IMR-90 (cell line): ENCODE measurements around the gene RAB3IL1. TPM values are rescaled to one million over a fixed set of nuclear protein-coding genes. Genes with fewer than 3 reads are reported as not detected.

Experiments
- ATAC-seq: fragments of 200-7000 bp; cut with Tn5 transposase; 2 replicates; pipeline ENCODE4 v1.9.1; 2020; ENCODE audit warnings: low read depth, mild to moderate bottlenecking, moderate library complexity
- BruUV-seq: library from RNA; stranded (reverse); fragments of 400-500 nt; replicated peaks from 2 replicates; lab custom pipeline; 2021; lab: Mats Ljungman, UMichigan
- CTCF ChIA-PET: fragments of 300-600 bp; formaldehyde crosslinking; extraction: SDS; loops from one replicate; lab custom pipeline; 2021; ENCODE audit warnings: antibody characterized with exemption; lab: Yijun Ruan, JAX
- POLR2A ChIA-PET: fragments of 300-600 bp; sonication (Branson Sonifier 250); formaldehyde crosslinking; loops from one replicate; lab custom pipeline; 2022; ENCODE audit warnings: antibody characterized with exemption; ENCODE audit not compliant: unreplicated experiment; lab: Charles Lee
- DNase-seq: peaks from one replicate; pipeline ENCODE4 v3.0.0; 2013
- H2AFZ ChIP-seq: replicated peaks from 2 replicates; pipeline ENCODE3; 2013; ENCODE audit warnings: low read length, mild to moderate bottlenecking; ENCODE audit not compliant: poor library complexity
- H2AK5ac ChIP-seq: 2 replicates; pipeline ENCODE4 v1.6.1; 2013; ENCODE audit warnings: low read depth, low read length, inconsistent platforms
- H2AK9ac ChIP-seq: replicated peaks from 2 replicates; pipeline ENCODE3; 2013; ENCODE audit warnings: mild to moderate bottlenecking, low read depth, low read length, moderate library complexity; ENCODE audit not compliant: poor library complexity
- H2BK120ac ChIP-seq: 2 replicates; pipeline ENCODE4 v1.6.1; 2013; ENCODE audit warnings: low read depth, low read length, inconsistent platforms
- H2BK15ac ChIP-seq: 3 replicates; pipeline ENCODE4 v1.6.1; 2013; ENCODE audit warnings: low read depth, low read length, inconsistent platforms
- H2BK20ac ChIP-seq: 2 replicates; pipeline ENCODE4 v1.6.1; 2013; ENCODE audit warnings: low read depth, mild to moderate bottlenecking, inconsistent platforms, low read length, moderate library complexity
- H2BK5ac ChIP-seq: 2 replicates; pipeline ENCODE4 v1.6.1; 2013; ENCODE audit warnings: mild to moderate bottlenecking, low read depth, low read length, inconsistent platforms; ENCODE audit not compliant: poor library complexity, severe bottlenecking
- H3K14ac ChIP-seq: replicated peaks from 2 replicates; pipeline ENCODE4 v1.6.1; 2013; ENCODE audit warnings: low read depth, low read length, inconsistent platforms
- H3K18ac ChIP-seq: 2 replicates; pipeline ENCODE4 v1.6.1; 2013; ENCODE audit warnings: low read depth, low read length, control low read depth
- H3K23ac ChIP-seq: 2 replicates; pipeline ENCODE4 v1.6.1; 2013; ENCODE audit warnings: low read depth, low read length, inconsistent platforms
- H3K27ac ChIP-seq: 2 replicates; pipeline ENCODE4 v1.5.1; 2013; ENCODE audit warnings: mild to moderate bottlenecking, control low read depth, low read length; ENCODE audit not compliant: insufficient read depth
- H3K27me3 ChIP-seq: 2 replicates; pipeline ENCODE4 v1.6.1; 2013; ENCODE audit warnings: low read length; ENCODE audit not compliant: control insufficient read depth, insufficient read depth
- H3K36me3 ChIP-seq: 2 replicates; pipeline ENCODE4 v1.6.1; 2013; ENCODE audit warnings: low read length, mixed read lengths; ENCODE audit not compliant: control insufficient read depth, insufficient read depth
- H3K4ac ChIP-seq: 2 replicates; pipeline ENCODE4 v1.6.1; 2013; ENCODE audit warnings: low read depth, low read length, inconsistent platforms
- H3K4me1 ChIP-seq: 2 replicates; pipeline ENCODE4 v1.6.1; 2013; ENCODE audit warnings: low read length, mixed read lengths; ENCODE audit not compliant: control insufficient read depth, insufficient read depth
- H3K4me2 ChIP-seq: 2 replicates; pipeline ENCODE4 v1.6.1; 2013; ENCODE audit warnings: low read depth, mild to moderate bottlenecking, control low read depth, low read length, moderate library complexity
- H3K4me3 ChIP-seq: 2 replicates; pipeline ENCODE4 v1.5.1; 2013; ENCODE audit warnings: low read depth, mild to moderate bottlenecking, control low read depth, low read length, moderate library complexity; ENCODE audit not compliant: insufficient read depth
- H3K56ac ChIP-seq: 2 replicates; pipeline ENCODE4 v1.6.1; 2013; ENCODE audit warnings: low read length, inconsistent platforms; ENCODE audit not compliant: insufficient read depth; ENCODE audit errors: extremely low read depth
- H3K79me1 ChIP-seq, 2 experiments: 2 replicates each; pipeline ENCODE4 v1.6.1; 2013; ENCODE audit warnings: low read length in 2 of 2, inconsistent platforms in 1 of 2, low read depth in 1 of 2
- H3K9ac ChIP-seq: 2 replicates; pipeline ENCODE4 v1.6.1; 2013; ENCODE audit warnings: low read depth, low read length, control low read depth
- H3K9me1 ChIP-seq: 2 replicates; pipeline ENCODE4 v1.6.1; 2013; ENCODE audit warnings: low read length, inconsistent platforms; ENCODE audit not compliant: insufficient read depth
- H3K9me3 ChIP-seq: 2 replicates; pipeline ENCODE4 v1.6.1; 2013; ENCODE audit warnings: low read length; ENCODE audit not compliant: control insufficient read depth, insufficient read depth
- H4K20me1 ChIP-seq: 2 replicates; pipeline ENCODE4 v1.6.1; 2013; ENCODE audit warnings: low read length, inconsistent platforms; ENCODE audit not compliant: insufficient read depth
- H4K5ac ChIP-seq: 2 replicates; pipeline ENCODE4 v1.6.1; 2013; ENCODE audit warnings: mild to moderate bottlenecking, low read depth, low read length, control low read depth
- H4K8ac ChIP-seq, 2 experiments: 2 replicates each; pipeline ENCODE4 v1.6.1; 2013; ENCODE audit warnings: low read depth in 2 of 2, low read length in 2 of 2, control low read depth in 1 of 2, inconsistent platforms in 1 of 2
- H4K91ac ChIP-seq: 2 replicates; pipeline ENCODE4 v1.6.1; 2013; ENCODE audit warnings: low read depth, low read length, inconsistent platforms; ENCODE audit not compliant: insufficient read depth
- BHLHE40 ChIP-seq: fragments of 150-350 bp; IDR thresholded peaks from 2 replicates; pipeline ENCODE4 v1.6.1; 2016; ENCODE audit warnings: mild to moderate bottlenecking, low read depth, low read length
- CEBPB ChIP-seq: IDR thresholded peaks from 2 replicates; pipeline ENCODE4 v1.6.1; 2012; ENCODE audit warnings: low read depth, low read length, improper control_type of control experiment
- CHD1 ChIP-seq: IDR thresholded peaks from 2 replicates; pipeline ENCODE4 v1.6.1; 2012; ENCODE audit warnings: low read depth, low read length, improper control_type of control experiment
- ELK1 ChIP-seq: fragments of 150-350 bp; IDR thresholded peaks from 2 replicates; pipeline ENCODE4 v1.6.1; 2016; ENCODE audit warnings: low read depth, mild to moderate bottlenecking, low read length, moderate library complexity, borderline replicate concordance
- MAZ ChIP-seq: IDR thresholded peaks from 2 replicates; pipeline ENCODE4 v1.6.1; 2012; ENCODE audit warnings: low read depth, mild to moderate bottlenecking, low read length, improper control_type of control experiment, moderate library complexity, borderline replicate concordance
- RFX5 ChIP-seq: IDR thresholded peaks from 2 replicates; pipeline ENCODE4 v1.8.0; 2012; ENCODE audit warnings: low read depth, mild to moderate bottlenecking, low read length, moderate library complexity
- SMC3 ChIP-seq: fragments of 150-350 bp; IDR thresholded peaks from 2 replicates; pipeline ENCODE4 v1.6.1; 2016; ENCODE audit warnings: low read depth, mild to moderate bottlenecking, antibody characterized with exemption, low read length, moderate library complexity
- WGBS, 2 experiments: methylation state at CpG; one replicate each; pipeline versions ENCODE4 v1.1.5 to v1.1.7; 2013; ENCODE audit warnings: missing lambda C conversion rate in 2 of 2; ENCODE audit not compliant: insufficient read length in 1 of 2; ENCODE audit errors: extremely low coverage in 2 of 2; 5-methylcytosine and 5-hydroxymethylcytosine counted together
- dilution Hi-C: fragments of 300-500 bp; cut with HindIII; formaldehyde crosslinking; loops from one replicate; pipeline ENCODE4 v1.14.3; 2018; ENCODE audit warnings: low sequenced_read_pairs; ENCODE audit not compliant: unreplicated experiment
- in situ Hi-C: fragments of 300-500 bp; cut with MboI; formaldehyde crosslinking; loops from 3 replicates; pipeline ENCODE4 v1.14.3; 2019; ENCODE audit warnings: low sequenced_read_pairs, inconsistent platforms, mixed read lengths
- intact Hi-C: fragments of 100-400 bp; cut with micrococcal nuclease; formaldehyde crosslinking; loops from 2 replicates; pipeline ENCODE4 v1.10.0; 2022
- polyA plus RNA-seq, 3 experiments: library from polyadenylated mRNA; depleted of rRNA; stranded (reverse); fragments of >200 nt; gene quantifications; 2 replicates each; pipeline ENCODE4 v1.2.3, GENCODE V29; 2012; ENCODE audit warnings: low replicate concordance in 1 of 3
- total RNA-seq: library from RNA; depleted of rRNA; stranded (reverse); fragments of >200 nt; gene quantifications from 2 replicates; pipeline ENCODE4 v1.2.3, GENCODE V29; 2012

Gene RAB3IL1
- total and polyA plus RNA-seq, 2 of the 4 experiments (the other 2 are of a cell fraction): 0.72 to 1.9 TPM

- H3K4me1 ChIP-seq: peaks cover 8% of the 10 kb centered on the region; the same call in 1 of the 2 replicates
- H3K23ac ChIP-seq: no peak overlapping the region
- H3K18ac ChIP-seq: no peak overlapping the region
- H2BK5ac ChIP-seq: no peak overlapping the region
- H2BK15ac ChIP-seq: no peak overlapping the region; the same call in 2 of the 3 replicates
- DNase-seq: peak; percentile 54
- no peak overlapping the region for H4K91ac ChIP-seq
- H2BK120ac ChIP-seq: no peak overlapping the region
- no peak overlapping the region for H3K56ac ChIP-seq
- H2AFZ ChIP-seq: peak overlapping the region; percentile 18
- intact Hi-C loops: loop anchor here (2.0 kb wide), 1 partner anchor 120 kb away; no protein-coding TSS in a partner anchor
- no TSS peak for BruUV-seq
- no peak overlapping the region for H2BK20ac ChIP-seq
- 0 out of 2 replicates have a peak overlapping the region, but pooled peaks have one; percentile 2 for H3K14ac ChIP-seq
- H4K8ac ChIP-seq: 0 out of 4 replicates have a peak overlapping the region, but pooled peaks of 1 of the 2 experiments have one; percentile 5
- CTCF ChIA-PET: interaction anchor here (3.9 kb wide), 1 partner anchor 119 kb away, joined by 17 read pairs; no protein-coding TSS in a partner anchor
- H3K27ac ChIP-seq: peak overlapping the region; percentile 9; the same call in 1 of the 2 replicates
- POLR2A ChIA-PET: interaction anchor here (1.5 kb wide), 1 partner anchor 119 kb away, joined by 3 read pairs; no protein-coding TSS in a partner anchor
- in situ Hi-C loops: loop anchor here (10.0 kb wide), 1 partner anchor 62 kb away; no protein-coding TSS in a partner anchor
- H3K27me3 ChIP-seq: no peaks in the 10 kb centered on the region
- H3K4me2 ChIP-seq: no peak overlapping the region
- H4K20me1 ChIP-seq: peaks cover 61% of the 10 kb centered on the region
- H3K36me3 ChIP-seq: peaks cover 41% of the 10 kb centered on the region
- peak overlapping the region; percentile 37 for H2AK9ac ChIP-seq
- H4K5ac ChIP-seq: no peak overlapping the region; the same call in 1 of the 2 replicates
- no peaks in the 10 kb centered on the region for H3K9me3 ChIP-seq
- ATAC-seq: no peak; the same call in 1 of the 2 replicates
- WGBS, 2 experiments: no CpG with 5 or more reads among the region's 3 CpGs
- H2AK5ac ChIP-seq: peak overlapping the region; percentile 40; the same call in 1 of the 2 replicates
- no peak overlapping the region for H3K4ac ChIP-seq
- H3K9me1 ChIP-seq: peaks cover 22% of the 10 kb centered on the region
- H3K79me1 ChIP-seq: peaks cover 8 to 46% of the 10 kb centered on the region in 2 experiments
- dilution Hi-C loops: no loop called here
- no peak overlapping the region for H3K9ac ChIP-seq
- TF ChIP-seq MAZ (no peak), RFX5 (no peak), CHD1 (no peak), ELK1 (no peak), SMC3 (peak; percentile 20; the same call in 1 of the 2 replicates), BHLHE40 (no peak), CEBPB (no peak)
- no peak overlapping the region for H3K4me3 ChIP-seq
Observed at GRCh38 chr11:61963016-61963281, 45.6 kb upstream of the RAB3IL1 start.
